ENCODE data around the gene ADORA1.

Gene ADORA1

DNA sequence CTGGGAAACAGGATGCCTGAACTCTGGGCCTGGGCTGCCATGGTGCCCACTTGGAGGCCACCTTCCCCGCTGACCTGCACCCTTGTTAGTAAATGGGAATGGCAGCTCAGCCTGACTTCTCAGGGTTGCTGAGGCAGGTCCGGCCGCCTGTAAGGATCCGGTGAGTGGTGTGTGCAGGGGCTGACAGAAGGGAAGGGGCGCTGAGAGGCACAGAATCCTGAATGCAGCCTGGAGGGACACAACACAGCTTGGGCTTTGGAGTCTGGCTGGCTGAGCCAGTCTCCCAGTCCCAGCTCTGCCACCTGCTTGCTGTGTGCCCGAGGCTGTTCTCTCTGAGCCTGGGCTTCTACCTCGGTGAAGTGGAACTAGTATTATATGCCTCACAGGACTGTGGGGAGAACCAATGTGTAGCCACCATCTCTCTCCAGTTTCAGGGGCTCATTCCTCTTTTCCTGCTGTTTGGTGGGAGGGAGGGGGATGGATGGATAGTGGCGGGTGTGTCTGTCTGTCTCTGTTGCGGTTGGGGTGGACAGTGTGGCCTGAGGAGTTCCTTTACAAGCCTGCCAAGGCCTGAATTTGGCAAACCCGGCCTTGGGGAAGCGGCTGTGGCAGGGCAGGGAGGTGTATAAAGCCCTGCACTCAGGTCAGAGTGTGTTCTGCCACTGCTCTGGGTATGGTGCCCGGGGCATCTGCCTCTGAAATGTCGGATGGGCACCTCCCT is 18.0 kb downstream of the ADORA1 start:
- no peak overlapping the region for H3K27ac ChIP-seq
- TF ChIP-seq, protein P1, sequence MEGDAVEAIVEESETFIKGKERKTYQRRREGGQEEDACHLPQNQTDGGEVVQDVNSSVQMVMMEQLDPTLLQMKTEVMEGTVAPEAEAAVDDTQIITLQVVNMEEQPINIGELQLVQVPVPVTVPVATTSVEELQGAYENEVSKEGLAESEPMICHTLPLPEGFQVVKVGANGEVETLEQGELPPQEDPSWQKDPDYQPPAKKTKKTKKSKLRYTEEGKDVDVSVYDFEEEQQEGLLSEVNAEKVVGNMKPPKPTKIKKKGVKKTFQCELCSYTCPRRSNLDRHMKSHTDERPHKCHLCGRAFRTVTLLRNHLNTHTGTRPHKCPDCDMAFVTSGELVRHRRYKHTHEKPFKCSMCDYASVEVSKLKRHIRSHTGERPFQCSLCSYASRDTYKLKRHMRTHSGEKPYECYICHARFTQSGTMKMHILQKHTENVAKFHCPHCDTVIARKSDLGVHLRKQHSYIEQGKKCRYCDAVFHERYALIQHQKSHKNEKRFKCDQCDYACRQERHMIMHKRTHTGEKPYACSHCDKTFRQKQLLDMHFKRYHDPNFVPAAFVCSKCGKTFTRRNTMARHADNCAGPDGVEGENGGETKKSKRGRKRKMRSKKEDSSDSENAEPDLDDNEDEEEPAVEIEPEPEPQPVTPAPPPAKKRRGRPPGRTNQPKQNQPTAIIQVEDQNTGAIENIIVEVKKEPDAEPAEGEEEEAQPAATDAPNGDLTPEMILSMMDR (conservative IDR thresholded peaks at IDR 0.05) = no peak
- no peak for TF ChIP-seq ZFX (IDR thresholded peaks at IDR 0.05)

DNA sequence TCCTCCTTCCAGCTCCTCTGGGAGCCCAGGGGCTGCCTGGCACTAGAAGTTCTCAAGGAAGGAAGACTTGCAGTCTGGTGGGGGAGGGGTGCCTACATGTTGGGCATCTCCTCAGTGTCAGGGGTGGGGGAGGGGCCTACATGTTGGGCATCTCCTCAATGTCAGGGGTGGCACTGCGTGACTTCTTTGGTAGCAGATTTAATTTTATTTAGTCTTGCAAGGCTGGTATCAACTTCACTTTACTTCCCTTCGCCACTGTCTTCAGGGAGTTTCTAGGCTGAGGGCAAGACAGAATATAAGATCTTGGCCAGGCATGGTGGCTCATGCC is 18.5 kb downstream of the ADORA1 start:
- no peak overlapping the region for H3K27ac ChIP-seq
- TF ChIP-seq, protein P1 (conservative IDR thresholded peaks at IDR 0.05) = no peak
- TF ChIP-seq ZFX (IDR thresholded peaks at IDR 0.05) = no peak

DNA sequence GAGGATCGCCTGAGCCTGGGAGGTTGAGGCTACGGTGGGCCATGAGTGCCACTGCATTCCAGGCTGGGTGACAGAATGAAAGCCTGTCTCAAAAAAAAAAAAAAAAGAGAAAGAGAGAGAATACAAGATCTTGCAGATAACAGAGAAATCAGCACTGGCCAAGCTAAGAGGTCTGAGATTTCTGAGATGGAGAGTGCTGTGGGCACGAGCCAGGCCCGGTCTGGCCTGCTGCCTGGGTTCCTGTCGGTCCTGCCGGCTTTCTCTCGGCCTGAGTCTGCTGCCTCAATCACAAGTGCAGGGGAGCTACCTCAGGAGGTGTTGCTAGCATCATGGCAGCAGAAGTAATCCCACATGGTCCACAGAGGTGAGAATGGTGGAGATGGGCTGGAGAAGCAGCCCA is 19.0 kb downstream of the ADORA1 start:
- no peak for TF ChIP-seq ZFX (IDR thresholded peaks at IDR 0.05)
- TF ChIP-seq, protein P1 (conservative IDR thresholded peaks at IDR 0.05) = no peak
- H3K27ac ChIP-seq = no peak overlapping the region

DNA sequence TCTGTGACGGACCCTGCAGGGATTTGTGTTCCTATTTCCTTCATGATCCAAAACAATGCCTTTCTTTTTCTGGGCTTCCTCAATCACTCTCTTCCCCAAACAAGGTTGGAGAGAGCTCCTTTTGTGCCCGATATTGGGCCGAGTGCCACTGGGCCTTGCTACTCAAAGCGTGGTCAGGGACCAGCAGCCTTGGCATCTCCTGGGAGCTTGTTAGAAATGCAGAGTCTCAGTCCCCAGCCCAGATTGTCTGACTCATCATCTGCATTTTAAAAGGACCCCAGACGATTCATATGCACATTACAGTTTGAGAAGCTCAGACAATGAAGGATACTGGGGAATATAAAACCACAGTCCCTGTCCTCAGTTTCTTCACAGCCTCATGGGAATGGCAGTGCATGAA is 19.9 kb downstream of the ADORA1 start:
- no peak overlapping the region for H3K27ac ChIP-seq
- TF ChIP-seq, protein P1 (conservative IDR thresholded peaks at IDR 0.05) = no peak
- TF ChIP-seq ZFX (IDR thresholded peaks at IDR 0.05) = no peak

DNA sequence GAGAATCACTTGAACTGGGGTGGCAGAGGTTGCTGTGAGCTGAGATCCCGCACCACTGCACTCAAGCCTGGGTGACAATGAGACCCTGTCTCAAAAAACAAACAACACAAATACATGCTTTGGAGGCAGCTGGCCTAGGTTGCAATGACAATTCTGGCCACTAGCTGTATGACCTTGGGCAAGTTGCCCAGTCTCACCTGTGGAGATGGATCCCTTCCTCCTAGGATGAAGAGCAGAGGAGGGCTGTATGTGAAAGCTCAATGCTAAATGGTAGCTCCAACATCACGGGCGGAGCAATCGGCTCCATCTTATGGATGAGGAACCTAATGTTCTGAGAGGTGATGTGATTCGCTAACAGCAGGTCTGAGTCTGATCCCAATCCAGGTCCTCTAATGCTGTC is 20.6 kb downstream of the ADORA1 start:
- no peak overlapping the region for H3K27ac ChIP-seq
- TF ChIP-seq, protein P1 (conservative IDR thresholded peaks at IDR 0.05) = peak; percentile 83
- no peak for TF ChIP-seq ZFX (IDR thresholded peaks at IDR 0.05)

DNA sequence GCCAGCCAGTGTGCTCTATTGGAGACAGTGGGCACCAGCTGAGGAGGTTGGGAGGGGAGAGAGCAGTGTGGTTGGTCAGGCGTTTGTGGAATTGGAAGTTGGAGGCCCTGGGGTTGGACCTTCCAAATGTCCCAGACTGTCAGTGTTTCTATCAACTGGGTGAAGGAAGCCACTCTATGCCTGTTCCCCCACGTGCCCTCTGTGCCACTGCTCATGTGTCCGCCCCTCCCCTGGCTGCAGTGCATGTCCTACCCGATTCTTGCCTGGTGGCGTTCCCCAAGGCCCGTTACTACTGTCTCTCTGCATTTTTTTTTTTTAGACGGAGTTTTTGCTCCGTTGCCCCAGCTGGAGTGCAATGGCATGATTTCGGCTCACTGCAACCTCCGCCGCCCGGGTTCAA is 21.1 kb downstream of the ADORA1 start:
- H3K27ac ChIP-seq = no peak overlapping the region
- TF ChIP-seq, protein P1 (conservative IDR thresholded peaks at IDR 0.05) = no peak
- TF ChIP-seq ZFX (IDR thresholded peaks at IDR 0.05) = no peak

DNA sequence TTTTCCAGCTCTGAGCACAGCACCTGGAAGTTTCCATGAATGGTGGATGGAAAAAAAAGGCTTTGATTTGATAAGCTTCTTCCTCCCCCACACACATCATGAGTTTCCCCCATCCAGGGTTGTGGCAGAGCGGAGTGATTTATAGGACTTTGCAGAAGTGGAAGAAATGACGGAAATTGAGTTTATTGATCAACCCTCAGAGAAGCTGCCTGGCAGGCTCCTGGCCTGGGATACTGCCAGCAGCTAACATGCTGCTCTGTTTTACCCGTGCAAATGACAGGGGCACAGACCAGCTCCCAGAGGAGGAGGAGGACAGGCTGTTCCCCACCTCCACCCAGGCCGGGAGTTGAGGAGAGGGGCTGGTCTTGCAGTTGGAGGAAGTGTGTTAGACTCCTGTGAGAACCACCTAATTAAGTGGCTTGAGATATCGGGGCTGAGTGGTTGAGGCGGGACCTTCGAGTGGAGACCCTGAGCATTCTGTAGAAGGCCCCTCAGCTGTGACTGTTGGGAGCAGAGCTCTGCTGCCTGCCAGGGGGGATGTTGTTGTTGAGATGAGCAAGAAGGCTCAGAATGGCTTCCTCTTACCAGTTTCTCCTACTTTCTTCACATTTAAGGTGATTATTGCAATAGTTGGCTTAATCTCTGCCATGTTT is 21.8 kb downstream of the ADORA1 start:
- TF ChIP-seq ZFX (IDR thresholded peaks at IDR 0.05) = no peak
- TF ChIP-seq, protein P1 (conservative IDR thresholded peaks at IDR 0.05) = no peak

More for the DNA sequence above, 21.8 kb downstream of the ADORA1 start:
- H3K27ac ChIP-seq = no peak overlapping the region
